Measurements from ENCODE around the gene UMOD.

DNA sequence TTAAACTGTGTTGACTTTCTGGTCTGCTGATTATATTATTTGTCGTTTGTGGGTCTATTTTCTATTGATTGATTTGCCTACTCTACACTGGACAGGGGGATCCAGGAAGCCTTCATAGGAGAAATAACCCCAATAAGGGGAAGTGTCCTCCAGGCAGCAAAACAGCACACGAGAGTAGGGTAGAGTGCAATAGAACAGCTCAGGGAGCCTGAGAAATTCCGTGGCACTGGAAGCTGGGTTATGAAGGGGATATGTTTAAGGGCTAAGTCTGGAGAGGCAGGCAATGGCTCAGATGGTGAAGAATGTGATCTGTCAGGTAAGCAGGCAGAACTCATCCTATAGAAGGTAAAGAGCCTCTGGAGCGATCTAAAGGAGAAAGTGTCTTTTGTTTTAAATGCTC lies 46.1 kb downstream of the UMOD start:
- TF ChIP-seq, protein P1, sequence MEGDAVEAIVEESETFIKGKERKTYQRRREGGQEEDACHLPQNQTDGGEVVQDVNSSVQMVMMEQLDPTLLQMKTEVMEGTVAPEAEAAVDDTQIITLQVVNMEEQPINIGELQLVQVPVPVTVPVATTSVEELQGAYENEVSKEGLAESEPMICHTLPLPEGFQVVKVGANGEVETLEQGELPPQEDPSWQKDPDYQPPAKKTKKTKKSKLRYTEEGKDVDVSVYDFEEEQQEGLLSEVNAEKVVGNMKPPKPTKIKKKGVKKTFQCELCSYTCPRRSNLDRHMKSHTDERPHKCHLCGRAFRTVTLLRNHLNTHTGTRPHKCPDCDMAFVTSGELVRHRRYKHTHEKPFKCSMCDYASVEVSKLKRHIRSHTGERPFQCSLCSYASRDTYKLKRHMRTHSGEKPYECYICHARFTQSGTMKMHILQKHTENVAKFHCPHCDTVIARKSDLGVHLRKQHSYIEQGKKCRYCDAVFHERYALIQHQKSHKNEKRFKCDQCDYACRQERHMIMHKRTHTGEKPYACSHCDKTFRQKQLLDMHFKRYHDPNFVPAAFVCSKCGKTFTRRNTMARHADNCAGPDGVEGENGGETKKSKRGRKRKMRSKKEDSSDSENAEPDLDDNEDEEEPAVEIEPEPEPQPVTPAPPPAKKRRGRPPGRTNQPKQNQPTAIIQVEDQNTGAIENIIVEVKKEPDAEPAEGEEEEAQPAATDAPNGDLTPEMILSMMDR (IDR thresholded peaks at IDR 0.05; ENCODE audit: low read length), result no peak
- TF ChIP-seq EZH2 (IDR thresholded peaks at IDR 0.05; ENCODE audit: borderline replicate concordance, low read length), result no peak

All from OCI-LY1 (cell line).